Stimulated activated CD4-positive, alpha-beta T cell treated with anti-CD3 and anti-CD28 coated beads, Interleukin-15, amount 100 ng/mL, for 48 hours (primary cell): ENCODE results near the gene KIF19.

Experiments
- DNase-seq, 2 donors: peaks; one replicate each; pipeline ENCODE4 v3.0.0-alpha.2; 2020; ENCODE audit warnings: low read depth in 2 of 2

KIF19 gene

DNA sequence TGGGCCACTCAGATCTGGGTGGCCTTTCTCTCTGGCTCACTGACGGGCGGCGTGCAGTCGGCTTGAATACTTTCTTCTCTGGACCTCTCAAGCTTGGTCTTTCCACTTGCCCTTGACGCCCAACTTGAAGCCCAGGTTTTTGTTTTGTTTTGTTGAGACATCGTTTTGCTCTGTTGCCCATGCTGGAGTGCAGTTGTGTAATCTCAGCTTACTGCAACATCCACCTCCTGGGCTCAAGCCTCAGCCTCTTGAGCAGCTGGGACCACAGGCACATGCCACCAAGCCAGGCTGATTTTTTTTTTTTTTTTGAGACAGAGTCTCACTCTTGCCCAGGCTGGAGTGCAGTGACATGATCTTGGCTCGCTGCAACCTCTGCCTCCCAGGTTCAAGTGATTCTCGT lies 22.7 kb upstream of the KIF19 start:
- no peak for DNase-seq

DNA sequence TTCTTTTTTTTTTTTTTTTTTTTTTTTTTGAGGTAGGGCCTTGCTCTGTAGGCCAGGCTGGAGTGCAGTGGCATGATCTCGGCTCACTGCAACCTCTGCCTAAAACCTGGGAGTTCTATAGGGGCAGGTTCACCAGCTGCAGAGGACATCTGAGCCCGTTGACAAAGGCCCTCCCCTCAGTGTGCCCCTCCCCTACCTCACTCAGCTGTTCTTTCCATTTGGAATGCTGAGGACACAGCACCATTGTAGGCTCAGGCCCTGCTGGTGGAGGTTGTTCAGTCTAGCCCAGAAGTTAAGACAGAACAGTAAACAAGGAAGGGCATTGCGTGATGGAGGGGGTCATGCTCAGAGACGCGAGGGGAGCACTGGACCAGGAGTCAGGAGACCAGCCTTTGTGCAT lies 21.8 kb upstream of the KIF19 start:
- no peak for DNase-seq

GRCh38 chr17:74305865-74306654 lies 20.0 kb upstream of the KIF19 start:
- DNase-seq = no peak

DNA sequence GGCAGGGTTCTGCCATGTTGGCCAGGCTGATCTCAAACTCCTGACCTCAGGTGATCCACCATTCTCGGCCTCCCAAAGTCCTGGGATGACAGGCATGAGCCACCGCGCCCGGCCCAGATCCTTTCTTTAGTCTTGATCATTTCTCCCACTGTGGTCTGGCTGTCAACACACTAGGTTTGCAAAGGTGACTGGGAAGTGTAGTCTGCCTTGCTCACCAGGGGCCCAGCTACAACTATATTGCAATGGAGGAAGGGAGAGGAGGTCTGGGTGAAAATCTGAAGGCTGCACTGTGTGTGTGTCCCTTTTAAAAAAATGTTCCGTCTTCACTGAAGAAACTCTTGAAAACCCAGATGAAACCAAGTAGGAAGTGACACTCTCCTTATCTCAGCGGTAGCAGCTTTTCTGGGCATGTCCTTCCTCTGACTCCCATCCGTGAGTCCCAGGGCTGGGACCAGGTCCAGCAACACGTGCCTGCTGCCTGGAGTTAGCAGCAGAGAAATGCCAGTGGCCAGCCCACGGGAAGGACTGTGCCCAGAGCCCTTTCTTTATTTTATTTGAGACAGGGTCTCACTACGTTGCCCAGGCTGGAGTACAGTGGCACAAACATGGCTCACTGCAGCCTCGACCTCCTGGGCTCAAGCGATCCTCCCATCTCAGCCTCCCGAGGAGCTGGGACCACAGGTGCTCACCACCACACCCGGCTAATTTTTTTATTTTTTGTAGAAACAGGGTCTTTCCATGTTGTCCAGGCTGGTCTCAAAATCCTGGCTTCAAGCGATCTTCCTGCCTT lies 17.8 kb upstream of the KIF19 start:
- no peak for DNase-seq

GRCh38 chr17:74309902-74310301 lies 16.1 kb upstream of the KIF19 start:
- DNase-seq = no peak

GRCh38 chr17:74314877-74315276 lies 11.1 kb upstream of the KIF19 start:
- DNase-seq = no peak

DNA sequence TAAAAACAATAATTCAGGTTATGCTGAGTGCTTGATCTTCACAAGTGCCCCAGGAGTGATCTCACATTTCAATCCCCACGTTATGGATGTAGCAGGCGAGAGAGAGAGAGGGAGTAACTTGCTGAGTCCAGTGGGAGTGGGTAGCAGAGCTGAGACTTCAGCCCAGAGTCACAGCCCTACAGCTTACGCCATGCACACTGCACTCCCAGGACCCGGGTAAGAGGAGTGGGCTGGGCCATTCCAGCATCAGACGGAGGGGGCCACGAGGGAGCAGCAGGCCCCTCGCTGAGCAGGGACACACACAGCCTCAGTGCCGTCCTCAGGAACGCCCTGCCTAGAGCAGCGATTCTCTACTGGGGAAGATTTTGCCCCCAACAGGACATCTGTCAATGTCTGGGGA lies 9.8 kb upstream of the KIF19 start:
- no peak for DNase-seq

DNA sequence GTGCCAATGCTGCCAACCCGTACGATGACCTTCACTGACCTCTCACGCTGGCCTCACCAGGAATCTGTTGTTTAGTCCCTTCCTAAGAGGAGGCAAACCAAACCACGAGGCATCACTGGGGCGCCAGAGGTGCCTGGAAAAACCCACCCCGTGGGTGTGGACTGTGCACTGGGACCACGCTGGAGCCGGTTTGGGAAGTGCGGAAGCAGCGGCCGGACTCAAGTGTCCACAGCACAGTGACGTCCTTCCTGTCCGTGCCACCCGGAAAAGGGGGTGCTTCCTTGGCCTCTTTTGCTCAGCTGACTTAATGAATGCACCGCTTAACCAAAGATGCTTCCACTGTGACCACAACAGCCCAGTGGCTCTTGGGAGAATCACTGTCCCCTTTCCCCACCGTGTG lies 9.0 kb upstream of the KIF19 start:
- no peak for DNase-seq

- DNase-seq = no peak
Measured at GRCh38 chr17:74318391-74318790, 7.6 kb upstream of the KIF19 start.

DNA sequence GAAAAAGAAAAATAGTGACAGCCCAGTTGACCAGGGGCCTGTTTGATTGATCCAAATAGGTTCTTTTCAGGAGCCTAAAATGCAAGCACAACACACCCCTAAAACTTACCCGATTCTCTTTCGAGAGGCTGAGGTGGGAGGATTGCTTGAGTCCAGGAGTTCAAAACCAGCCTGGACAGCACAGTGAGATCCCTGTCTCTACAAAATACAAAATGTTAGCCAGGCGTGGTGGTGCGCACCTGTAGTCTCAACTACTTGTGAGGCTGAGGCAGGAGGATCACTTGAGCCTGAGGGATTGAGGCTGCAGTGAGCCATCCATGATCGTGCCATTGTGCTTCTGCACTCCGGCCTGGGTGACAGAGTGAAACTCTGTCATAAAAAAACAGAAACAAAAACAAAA lies 1.5 kb upstream of the KIF19 start:
- no peak for DNase-seq

DNA sequence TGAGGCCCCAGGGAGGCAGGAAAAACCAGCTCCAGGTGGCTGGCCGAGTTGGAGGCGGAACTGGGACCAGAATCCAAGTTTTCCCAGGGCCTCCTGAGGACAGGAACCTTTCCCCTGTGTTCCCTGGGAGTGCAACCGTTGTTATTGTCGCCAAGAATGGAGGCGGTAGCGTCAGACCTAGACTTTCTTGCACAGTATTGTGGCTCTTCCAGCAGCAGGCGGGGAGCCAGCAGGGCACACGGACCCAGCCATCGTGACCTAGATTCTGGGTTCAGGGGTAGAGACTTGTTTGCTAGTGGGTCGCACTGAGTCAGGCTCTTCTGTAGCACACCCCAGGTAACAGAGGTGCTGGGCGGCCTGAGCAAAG lies 667 bp upstream of the KIF19 start:
- DNase-seq = no peak

- no peak for DNase-seq
Measured at GRCh38 chr17:74326506-74326905, 480 bp downstream of the KIF19 start.

GRCh38 chr17:74328487-74328886 lies 2.5 kb downstream of the KIF19 start:
- no peak for DNase-seq

GRCh38 chr17:74329378-74329777 lies 3.4 kb downstream of the KIF19 start:
- DNase-seq = no peak

GRCh38 chr17:74330446-74330845 lies 4.4 kb downstream of the KIF19 start:
- no peak for DNase-seq

DNA sequence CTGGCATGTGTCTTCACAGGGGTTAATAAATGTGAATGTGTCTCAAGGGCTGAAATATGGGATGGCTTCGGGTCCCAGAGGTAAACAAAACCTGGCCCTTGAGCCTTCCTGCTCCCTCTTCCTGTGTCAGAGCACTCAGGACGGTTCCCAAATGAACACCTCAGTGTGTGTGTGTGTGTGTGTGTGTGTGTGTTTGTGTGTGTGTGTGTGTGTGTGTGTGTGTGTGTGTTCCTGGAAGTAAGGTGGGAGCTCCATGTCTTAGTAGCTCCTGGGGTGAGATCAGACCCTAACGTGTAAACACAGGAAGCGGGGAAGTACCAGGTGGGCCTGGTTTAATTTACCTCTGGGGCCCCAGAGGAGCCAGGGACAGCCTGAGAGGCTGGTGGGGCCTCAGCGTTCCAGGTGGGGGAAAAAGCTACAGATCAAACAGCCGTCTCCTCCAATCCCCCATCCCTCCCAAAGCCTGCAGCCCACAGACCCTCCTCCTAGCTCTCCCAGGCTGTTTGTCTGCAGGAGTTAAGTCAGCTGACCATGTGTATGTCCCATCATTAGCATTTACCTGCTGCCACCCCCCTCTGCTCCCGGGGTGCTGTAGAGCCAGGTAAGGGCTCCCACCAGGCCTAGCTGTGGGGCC lies 6.1 kb downstream of the KIF19 start:
- no peak for DNase-seq

- no peak for DNase-seq
Measured at GRCh38 chr17:74332763-74333283, 6.8 kb downstream of the KIF19 start.

DNA sequence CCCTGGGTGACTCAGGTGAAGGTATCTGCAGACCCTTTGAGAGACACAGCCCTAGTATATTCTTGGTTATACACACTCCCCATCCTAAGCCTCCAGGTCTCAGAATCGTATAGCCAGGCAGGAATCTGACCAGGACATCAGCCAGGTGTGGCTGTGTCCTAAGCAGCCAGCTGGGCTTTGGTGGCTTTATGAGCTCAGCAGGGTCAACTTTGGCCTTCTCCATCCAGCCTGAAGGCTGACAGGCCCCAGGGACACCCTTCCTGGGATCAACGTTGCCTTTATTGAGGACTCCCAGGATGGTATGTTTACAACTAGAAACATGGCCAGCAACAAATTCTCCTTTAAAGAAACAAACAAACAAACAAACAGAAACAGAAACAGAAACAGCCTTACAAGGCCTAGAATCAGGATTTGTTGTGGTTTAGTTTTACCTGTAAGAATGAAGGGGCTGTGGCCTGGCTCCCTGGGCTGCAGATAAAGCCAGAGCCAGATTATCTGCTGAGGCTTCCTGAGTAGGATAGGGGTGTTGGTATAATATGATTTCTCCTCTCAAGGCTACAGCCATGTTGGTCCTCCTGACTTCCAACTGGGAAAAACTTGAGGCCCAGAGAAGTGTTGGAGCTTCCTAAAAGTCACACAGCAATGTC lies 8.5 kb downstream of the KIF19 start:
- DNase-seq = no peak

DNA sequence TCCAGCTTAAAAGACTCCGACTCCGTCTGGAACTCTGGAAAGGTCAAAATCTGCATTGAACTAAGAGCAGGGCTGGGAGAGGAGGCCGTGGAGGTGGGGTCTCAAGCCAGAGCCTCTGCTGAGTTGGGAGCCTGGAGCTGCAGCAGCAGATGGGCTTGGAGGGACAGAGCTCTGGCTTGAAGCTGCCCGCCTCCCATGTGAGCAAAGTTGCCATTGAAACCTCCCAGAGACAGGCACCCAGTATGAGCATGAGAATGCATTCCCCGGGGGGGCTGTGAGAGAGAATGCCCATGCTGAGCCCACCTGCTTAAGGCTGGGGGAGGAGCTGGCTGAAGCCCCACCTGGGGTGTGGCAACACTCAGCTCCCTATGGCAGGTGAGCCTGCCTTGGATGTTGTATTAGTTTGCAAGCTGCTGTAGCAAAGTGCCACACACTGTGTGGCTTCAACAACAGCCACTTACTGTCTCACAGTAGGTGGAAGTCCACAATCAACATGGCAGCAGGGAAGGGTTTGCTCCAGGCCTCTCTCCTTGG lies 9.6 kb downstream of the KIF19 start:
- DNase-seq = no peak

- DNase-seq = no peak
Measured at GRCh38 chr17:74336307-74336706, 10.3 kb downstream of the KIF19 start.

DNA sequence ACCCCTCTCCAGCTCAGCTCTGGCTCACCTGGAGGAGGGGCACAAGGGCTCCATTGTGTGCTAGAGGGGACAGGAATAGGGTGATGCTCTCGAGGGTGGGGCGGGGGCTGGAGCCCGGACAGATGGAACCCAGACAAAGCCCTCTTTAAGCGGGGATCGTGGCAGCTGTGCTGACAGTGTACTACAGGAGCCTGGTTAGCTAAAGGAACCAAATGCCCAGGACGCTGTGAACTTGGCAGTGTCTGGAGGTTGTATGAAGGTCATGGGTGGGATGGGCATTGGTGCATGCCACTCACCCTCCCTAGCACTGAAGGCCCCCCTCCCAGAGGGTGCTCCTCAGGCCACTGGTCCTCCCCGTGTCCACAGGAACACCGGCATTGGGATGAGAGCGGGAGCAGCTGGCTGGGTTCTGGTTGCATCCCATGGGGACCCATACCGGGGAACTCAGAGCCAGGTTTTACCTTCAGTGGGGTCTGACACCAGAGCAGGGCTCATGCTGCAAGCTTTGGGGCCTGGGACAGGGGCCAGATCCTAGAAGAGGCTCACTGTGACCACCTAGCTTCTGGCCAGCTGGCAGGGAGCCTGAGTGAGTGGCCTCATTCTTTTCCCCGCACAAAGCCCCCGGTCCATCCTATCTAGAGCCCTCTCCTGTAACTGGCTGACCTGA lies 11.9 kb downstream of the KIF19 start:
- no peak for DNase-seq
